Stimulated activated CD8-positive, alpha-beta memory T cell treated with anti-CD3 and anti-CD28 coated beads, Interleukin-15, amount 100 ng/mL, for 48 hours (primary cell): ENCODE measurements around the gene DCAF5.
"Not testable (repeated sequence)": the region's sequence is repeated elsewhere in the genome, so short reads cannot be mapped to it uniquely, and the experiment has no call there.

ENCODE experiments used
- DNase-seq, 2 donors: peaks; one replicate each; pipeline ENCODE4 v3.0.0-alpha.2; 2020; ENCODE audit warnings: low read depth in 2 of 2

Gene DCAF5

DNA sequence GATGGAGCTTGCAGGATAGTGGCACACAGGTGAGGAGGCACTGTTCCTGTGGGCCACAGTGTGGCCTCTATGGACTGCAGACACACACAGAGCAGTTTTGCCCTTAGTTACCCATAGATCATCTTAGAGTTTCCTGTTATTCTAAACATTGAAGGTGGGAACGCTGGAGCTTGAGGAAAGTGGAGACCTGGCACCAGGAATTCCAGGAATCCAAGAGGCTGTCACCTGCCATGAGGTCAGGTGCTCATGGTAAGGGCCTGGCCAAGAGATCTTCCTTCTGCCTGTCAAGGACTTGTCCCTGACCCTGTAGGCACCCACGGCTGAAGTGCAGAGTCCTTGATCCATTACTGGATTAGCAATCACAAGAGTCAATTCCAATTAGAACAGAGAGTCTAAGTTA lies 108.6 kb downstream of the DCAF5 start:
- no peak for DNase-seq

DNA sequence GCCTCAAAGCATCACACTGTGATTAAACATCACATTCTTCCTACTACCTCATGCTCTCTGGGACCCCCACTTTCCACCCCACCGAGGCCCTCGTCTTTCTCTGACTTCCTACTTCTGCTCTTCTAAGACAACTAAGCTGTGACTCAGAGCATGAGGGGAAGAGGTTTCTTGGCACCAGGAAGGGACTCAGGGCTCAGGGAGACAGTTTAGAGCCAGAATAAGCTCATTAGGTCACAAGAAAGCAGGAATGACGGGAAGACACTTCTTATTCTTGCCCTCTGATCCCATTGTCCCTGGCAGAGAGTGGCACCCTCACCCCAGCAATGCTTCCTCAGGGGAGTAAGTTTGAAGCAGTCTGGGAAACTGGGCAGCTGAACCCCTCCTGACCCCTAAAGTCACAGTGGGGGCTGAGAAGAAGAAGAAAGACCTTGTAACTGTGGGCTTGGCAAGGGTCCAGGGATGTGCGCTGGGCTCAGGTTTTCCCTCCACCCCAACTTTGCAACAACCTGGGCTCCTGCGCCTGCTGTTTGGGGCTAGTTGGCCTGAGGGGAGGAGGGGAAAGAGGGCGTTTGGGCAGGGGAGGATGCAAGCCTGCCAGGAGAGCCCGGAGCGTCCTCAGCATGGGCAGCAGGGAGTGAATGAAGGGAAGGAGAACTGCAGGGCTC lies 109.2 kb downstream of the DCAF5 start:
- no peak for DNase-seq

DNA sequence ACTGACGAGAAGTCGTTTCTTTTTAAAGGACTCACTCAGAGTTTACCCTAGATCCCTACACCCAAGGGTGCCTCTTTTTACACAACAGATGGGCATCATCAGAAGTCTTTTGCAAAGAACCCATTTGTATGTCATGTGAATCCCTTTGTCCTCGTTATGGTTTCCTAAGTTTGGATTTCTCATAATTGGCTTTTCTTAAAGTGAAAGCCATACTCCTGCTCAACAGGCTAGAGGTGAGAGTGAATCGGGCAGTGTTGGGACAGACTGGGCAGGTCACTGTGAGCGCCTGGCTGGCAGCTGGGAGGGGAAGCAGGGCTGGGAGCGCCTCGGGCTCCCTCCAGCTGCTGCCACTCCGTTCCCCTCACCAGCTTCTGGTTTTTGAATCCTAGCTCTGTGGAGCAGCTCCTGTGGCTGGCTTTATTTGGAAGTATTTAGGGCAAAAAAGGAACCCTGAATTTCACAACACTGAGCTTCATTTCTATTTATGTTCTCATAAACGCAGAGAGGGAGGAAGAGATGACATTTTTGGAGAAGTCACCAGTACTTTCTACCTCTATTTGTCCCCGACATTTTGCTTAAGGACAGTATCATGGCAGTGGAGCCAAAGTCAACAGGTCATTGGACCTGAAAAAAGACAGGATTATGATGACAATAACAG lies 110.0 kb downstream of the DCAF5 start:
- no peak for DNase-seq

DNA sequence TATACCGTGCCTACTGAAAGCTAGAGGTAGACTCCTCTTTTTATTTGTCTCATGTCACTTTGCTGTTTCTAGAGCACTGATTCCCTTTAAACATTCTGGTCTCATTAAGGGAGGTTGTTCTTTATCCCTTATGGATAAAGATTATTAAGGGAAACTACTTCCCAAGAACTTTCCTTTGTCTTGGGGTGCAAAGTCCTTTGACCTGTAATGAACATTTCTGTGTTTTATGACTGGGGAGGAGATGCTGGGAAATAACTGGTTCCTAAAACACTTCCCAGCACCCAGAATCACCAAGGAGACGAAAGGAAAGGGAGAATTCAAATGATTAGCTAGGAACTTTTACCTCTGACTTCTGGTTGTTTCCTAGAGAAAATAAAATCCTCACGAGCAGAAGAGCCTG lies 110.6 kb downstream of the DCAF5 start:
- DNase-seq, result no peak

- no peak for DNase-seq
Measured at GRCh38 chr14:69041783-69042182, 111.1 kb downstream of the DCAF5 start.

DNA sequence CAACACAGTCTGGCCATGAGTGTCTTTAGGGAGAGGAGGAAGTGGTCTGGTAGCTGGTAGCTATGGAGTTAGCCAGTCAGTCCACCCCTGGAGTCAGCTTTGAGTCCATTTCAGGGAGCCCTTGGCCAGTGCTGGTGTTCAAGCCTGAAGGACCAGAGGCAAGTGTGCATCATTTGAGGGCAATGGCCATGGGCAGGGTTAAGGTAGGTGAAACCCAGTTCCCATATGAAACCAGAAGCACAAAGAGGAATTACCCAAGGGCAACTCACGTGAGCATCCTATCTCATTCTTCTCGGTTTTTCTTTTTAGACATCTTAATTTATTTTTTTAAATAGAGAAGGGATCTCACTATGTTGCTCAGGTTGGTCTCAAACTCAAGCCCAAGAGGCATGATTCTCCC lies 112.6 kb downstream of the DCAF5 start:
- DNase-seq, result no peak

DNA sequence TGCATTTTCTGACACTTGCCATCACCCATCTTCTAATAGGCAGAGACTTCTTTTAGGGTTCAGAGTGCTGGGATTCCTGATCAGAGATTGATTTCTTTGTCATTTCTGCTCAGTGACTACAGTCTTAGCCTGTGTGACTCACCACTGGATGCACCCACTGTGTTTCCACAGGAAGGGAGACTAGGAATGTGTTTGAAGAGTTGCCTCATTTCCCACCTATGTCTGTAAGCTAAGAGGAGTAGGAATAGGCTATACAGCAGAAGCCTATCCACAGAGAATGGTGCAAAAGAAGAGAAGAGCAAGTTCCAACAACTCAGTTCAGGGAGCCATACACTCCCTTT lies 113.7 kb downstream of the DCAF5 start:
- DNase-seq, result no peak

DNA sequence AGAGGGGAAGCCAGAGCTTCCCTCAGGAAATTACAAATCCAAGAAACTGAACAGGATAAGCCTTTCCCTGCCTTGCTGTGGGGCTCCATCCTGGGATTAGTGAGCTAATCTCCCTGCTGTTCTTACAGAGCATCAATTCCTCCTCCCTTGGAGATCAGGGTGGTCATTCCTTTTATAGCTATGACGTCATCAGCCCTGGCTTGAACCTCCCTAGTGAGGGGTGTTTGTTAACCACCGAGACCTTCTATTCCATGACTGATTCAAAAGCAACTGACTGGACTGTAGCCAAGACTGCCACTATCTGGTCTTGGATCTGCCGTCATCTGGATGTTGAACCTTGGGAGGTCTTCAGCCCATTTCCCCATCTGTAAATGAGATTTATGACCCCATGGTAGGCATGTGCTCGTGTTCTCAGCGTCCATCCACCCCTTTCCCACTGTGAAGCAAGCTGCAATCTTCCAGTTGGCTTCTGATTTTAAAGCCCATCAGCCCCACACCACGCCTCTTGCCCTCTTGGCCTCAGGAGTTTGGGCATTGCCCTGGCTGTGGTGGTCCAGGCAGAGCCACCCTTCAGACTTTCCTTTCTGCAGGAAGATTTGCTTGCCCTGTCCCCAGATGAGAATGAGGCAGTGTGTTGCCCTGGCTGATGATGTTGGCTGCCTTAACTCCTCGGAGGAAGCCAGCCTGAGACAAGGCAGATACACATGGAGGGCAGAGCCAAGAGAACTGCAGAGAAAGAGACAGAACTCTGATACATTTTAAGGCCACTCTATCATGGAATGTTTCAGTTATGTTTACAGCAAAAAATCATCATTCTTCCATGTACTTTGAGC lies 114.2 kb downstream of the DCAF5 start:
- no peak for DNase-seq

GRCh38 chr14:69037790-69038454 lies 115.0 kb downstream of the DCAF5 start:
- no peak for DNase-seq

- DNase-seq, result no peak
Measured at GRCh38 chr14:69036757-69037506, 116.0 kb downstream of the DCAF5 start.

- no peak for DNase-seq
Measured at GRCh38 chr14:69034612-69035262, 118.2 kb downstream of the DCAF5 start.

DNA sequence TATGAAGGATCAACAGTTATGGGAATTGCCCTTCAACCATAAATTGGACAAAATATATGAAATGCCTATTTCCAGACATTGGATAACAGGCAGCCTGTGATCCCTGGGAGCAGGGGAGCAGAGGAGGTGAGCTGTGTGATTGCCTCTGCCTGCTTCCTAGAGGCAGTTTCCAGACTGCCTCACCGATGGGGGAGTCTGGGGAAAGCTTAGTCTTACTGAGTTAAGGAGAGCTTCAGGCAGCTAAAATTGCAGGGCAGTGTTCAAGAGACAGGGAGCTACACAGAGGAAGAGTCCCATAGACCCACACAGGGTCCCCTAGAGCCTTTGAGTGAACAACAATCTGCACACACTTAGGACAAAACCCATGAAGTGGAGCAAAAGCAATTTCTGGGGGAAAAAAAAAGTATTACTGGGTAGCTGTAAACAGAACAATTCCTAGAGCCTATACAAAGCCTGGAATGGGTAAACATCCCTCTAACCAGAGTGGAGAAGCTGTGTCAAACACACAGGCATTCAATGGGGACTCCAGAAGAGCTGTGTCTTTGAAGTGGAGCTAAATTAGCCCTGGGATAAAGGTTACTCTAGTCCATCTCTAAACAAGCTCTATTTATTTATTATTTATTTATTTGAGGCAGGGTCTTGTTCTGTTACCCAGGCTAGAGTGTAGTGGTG lies 125.5 kb downstream of the DCAF5 start:
- no peak for DNase-seq

DNA sequence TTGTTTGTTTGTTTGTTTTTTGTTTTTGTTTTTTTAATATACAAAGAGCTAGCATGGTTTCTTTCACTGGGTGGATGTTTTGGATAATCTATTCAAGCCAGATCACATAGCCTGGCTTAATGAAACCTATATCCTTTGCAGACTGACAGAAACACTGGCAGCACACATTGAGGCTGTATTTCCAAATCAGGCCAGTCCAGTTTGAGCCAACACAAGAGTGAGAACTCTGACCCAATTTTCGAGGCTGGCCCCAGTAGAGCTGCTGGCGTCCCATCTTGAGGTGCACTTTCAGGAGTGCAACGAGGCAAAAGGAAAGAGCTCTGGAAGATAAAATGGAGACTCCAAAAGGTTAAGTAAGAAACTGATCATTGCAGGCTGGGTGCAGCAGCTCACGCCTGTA lies 129.9 kb downstream of the DCAF5 start:
- no peak for DNase-seq

DNA sequence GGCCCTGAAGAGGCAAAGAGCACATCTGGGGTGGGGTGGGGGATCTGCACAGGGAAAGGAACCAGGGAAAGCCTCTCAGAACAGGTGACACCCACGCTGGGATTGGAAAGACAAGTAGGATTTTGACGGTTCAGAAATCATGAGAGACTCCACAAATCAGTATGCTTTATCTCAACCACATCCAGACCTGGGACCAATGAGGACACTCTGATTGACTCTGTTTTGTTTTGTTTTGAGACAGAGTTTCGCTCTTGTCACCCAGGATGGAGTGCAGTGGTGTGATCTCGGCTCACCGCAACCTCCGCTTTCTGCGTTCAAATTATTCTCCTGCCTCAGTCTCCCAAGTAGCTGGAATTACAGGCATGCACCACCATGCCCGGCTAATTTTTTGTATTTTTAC lies 130.8 kb downstream of the DCAF5 start:
- not testable (repeated sequence) for DNase-seq

GRCh38 chr14:69017706-69018105 lies 135.2 kb downstream of the DCAF5 start:
- no peak for DNase-seq

DNA sequence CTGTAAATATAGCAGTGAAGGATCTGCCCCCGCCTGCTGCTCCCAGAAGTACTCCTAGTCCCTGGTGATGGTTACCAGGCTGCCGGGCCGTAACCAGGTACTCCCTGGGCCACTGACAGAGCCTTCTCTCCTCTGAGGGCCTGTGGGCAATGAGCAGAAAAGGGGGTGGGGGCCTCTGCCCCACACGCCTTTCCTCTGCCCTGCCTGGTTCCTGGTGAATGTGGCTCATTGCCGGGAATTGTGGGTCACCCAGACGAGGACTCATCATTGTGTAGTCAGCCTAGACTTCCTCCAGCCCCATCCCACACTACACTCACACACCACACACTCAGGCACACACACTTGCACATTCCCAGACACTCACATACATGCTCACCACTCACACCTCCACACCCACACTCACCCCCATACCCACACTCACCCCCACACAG lies 138.1 kb downstream of the DCAF5 start:
- no peak for DNase-seq

DNA sequence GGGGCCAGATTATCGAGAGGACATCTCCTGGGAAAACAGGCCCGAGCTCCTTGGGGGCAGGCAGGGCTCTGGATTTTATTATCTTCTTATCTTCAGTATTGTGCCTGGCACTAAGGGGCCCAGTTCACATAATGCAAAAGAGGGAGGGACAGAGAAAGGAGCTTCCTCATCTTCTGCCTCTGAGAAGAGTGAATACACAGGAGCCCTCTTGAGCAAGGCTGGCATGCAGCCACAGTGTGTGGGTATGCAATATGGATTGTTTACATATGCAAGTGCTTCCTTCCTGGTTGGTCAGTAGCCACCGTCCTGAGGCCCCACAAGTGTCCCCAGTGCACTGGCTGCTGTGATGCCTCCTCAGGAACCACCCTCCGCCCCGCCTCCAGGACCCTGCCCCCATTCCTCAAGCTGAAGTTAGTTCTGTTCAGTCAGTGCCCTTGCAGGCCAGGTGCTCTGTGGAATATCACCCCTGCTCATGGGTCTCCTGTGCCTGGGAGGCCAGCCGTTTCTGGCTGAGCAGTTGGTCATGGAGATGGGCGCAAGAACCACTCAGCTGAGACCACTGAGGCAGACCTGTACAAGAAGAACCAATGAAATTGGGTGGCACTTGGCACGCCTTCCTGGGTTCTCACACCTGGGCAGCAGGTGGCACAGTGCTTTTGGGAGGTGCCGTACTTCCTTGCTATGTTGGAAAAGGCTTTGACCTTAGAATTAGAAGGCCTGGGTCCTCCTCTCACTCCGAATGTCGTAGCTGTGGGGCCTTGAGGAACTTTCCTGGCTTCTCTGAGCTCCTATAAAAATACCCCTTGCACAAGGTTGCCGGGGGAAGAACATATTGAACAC lies 138.8 kb downstream of the DCAF5 start:
- no peak for DNase-seq

GRCh38 chr14:69012256-69012953 lies 140.5 kb downstream of the DCAF5 start:
- no peak for DNase-seq

DNA sequence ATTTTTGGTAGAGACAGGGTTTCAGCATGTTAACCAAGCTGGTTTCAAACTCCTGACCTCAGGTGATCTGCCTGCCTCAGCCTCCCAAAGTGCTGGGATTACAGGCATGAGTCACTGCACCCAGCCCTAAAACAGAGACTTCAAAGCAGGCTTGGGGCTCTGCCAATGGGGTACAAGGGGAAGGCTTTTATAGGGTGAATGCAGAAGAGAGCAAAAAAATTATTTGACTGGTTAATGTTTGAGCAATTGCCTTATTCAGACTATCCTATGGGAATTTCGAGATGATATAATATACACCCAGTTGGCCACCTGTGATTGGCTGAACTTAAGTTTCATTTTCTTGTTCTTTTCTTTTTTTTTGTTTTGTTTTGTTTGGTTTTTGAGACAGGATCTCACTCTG lies 142.3 kb downstream of the DCAF5 start:
- DNase-seq, result peak in 1 of 2 donors; percentile 1
